HepG2 (cell line): ENCODE measurements around the gene ROM1. TPM values are rescaled to one million over a fixed set of nuclear protein-coding genes. Genes with fewer than 3 reads are reported as not detected.

Experiments
- BATF2 ChIP-seq: sonication (generic); formaldehyde crosslinking; IDR thresholded peaks from 2 replicates; pipeline ENCODE4 v1.8.0; 2022; ENCODE audit warnings: mild to moderate bottlenecking, missing genetic modification reagents, moderate library complexity
- CHD2 ChIP-seq: IDR thresholded peaks from 2 replicates; pipeline ENCODE4 v1.6.1; 2011; ENCODE audit warnings: low read depth, low read length, improper control_type of control experiment
- CREM ChIP-seq, 2 experiments: sonication (generic) in 1 of 2; formaldehyde crosslinking in 1 of 2; IDR thresholded peaks; 2 replicates each; pipeline versions ENCODE4 v1.4.0 to v1.6.1; 2016 to 2020; ENCODE audit warnings: antibody characterized with exemption in 1 of 2, mild to moderate bottlenecking in 1 of 2, missing genetic modification reagents in 1 of 2
- DR1 ChIP-seq: sonication (generic); formaldehyde crosslinking; IDR thresholded peaks from 2 replicates; pipeline ENCODE4 v1.8.0; 2021; ENCODE audit warnings: mild to moderate bottlenecking, missing genetic modification reagents, inconsistent platforms
- HINFP ChIP-seq: sonication (generic); formaldehyde crosslinking; IDR thresholded peaks from 2 replicates; pipeline ENCODE4 v1.4.0; 2020; ENCODE audit warnings: low read depth, mild to moderate bottlenecking, missing genetic modification reagents
- MED8 ChIP-seq: sonication (generic); formaldehyde crosslinking; IDR thresholded peaks from 2 replicates; pipeline ENCODE4 v1.8.1; 2023; ENCODE audit warnings: mild to moderate bottlenecking, missing genetic modification reagents; ENCODE audit not compliant: insufficient replicate concordance
- MYC ChIP-seq: sonication (generic); formaldehyde crosslinking; IDR thresholded peaks from 2 replicates; pipeline ENCODE4 v1.9.0; 2021; ENCODE audit warnings: missing genetic modification reagents, borderline replicate concordance
- NRL ChIP-seq: sonication (generic); formaldehyde crosslinking; IDR thresholded peaks from 2 replicates; pipeline ENCODE4 v1.5.0; 2020; ENCODE audit warnings: missing genetic modification reagents, mild to moderate bottlenecking, moderate library complexity, borderline replicate concordance
- PAF1 ChIP-seq: IDR thresholded peaks from 2 replicates; pipeline ENCODE4 v1.6.1; 2016; ENCODE audit warnings: missing genetic modification reagents, missing compliant biosample characterization
- RARA ChIP-seq: IDR thresholded peaks from 2 replicates; pipeline ENCODE4 v1.6.1; 2016; ENCODE audit warnings: missing genetic modification reagents, missing compliant biosample characterization
- SRY ChIP-seq: sonication (generic); formaldehyde crosslinking; IDR thresholded peaks from 2 replicates; pipeline ENCODE4 v1.8.0; 2022; ENCODE audit warnings: mild to moderate bottlenecking, missing genetic modification reagents
- TAF15 ChIP-seq: fragments of 200-400 bp; formaldehyde crosslinking; IDR thresholded peaks from one replicate; pipeline ENCODE4 v1.6.1; 2018; ENCODE audit warnings: mild to moderate bottlenecking, low read depth, low read length; ENCODE audit not compliant: poor library complexity, severe bottlenecking
- TRAFD1 ChIP-seq: sonication (generic); formaldehyde crosslinking; IDR thresholded peaks from 2 replicates; pipeline ENCODE4 v1.5.1; 2020; ENCODE audit warnings: missing genetic modification reagents, mild to moderate bottlenecking, borderline replicate concordance
- TRIM22 ChIP-seq: fragments of 450-650 bp; IDR thresholded peaks from 2 replicates; pipeline ENCODE4 v1.6.1; 2017
- ZMYM3 ChIP-seq: sonication (generic); formaldehyde crosslinking; IDR thresholded peaks from 2 replicates; pipeline ENCODE4 v1.5.1; 2020; ENCODE audit warnings: mild to moderate bottlenecking, missing genetic modification reagents
- ZNF572 ChIP-seq: sonication (generic); formaldehyde crosslinking; IDR thresholded peaks from 2 replicates; pipeline ENCODE4 v1.5.1; 2020; ENCODE audit warnings: mild to moderate bottlenecking, missing genetic modification reagents
- ZNF737 ChIP-seq: sonication (generic); formaldehyde crosslinking; IDR thresholded peaks from 2 replicates; pipeline ENCODE4 v1.5.0; 2020; ENCODE audit warnings: missing genetic modification reagents, mild to moderate bottlenecking, borderline replicate concordance
- ZNF768 ChIP-seq: sonication (generic); formaldehyde crosslinking; IDR thresholded peaks from 2 replicates; pipeline ENCODE4 v1.4.0; 2020; ENCODE audit warnings: missing genetic modification reagents
- polyA plus RNA-seq, 8 experiments: library from polyadenylated mRNA; depleted of rRNA in 3 of 8; stranded (reverse) in 7 of 8; unstranded in 1 of 8; fragments of >200 nt; fragmentation: Illumina TruSeq in 4 of 8; extraction: Trizol in 4 of 8; gene quantifications; 2 replicates each; pipeline versions ENCODE4 v1.2.1 to v1.2.3, GENCODE V29; 2011 to 2016; ENCODE audit warnings: low read depth in 4 of 8, missing spikeins in 1 of 8, mixed read lengths in 1 of 8; ENCODE audit not compliant: insufficient read depth in 1 of 8
- total RNA-seq, 5 experiments: library from RNA; depleted of rRNA; stranded (reverse); fragments of >200 nt; fragmentation: Illumina TruSeq; extraction: Trizol; gene quantifications; 2 replicates each; pipeline ENCODE4 v1.2.3, GENCODE V29; 2016; ENCODE audit warnings: low read depth in 1 of 5
- TF ChIP-seq, protein P1 (sequence below): sonication (generic); formaldehyde crosslinking; IDR thresholded peaks from 2 replicates; pipeline ENCODE4 v1.4.0; 2020; ENCODE audit warnings: missing genetic modification reagents

ROM1 gene
- total and polyA plus RNA-seq, 2 of the 13 experiments (the other 11 are each of a cell fraction or from before 2014, with no cell fraction given), result 1.2 to 2.4 TPM

GRCh38 chr11:62611705-62612365 is 1.2 kb upstream of the ROM1 start (continued):
- no peak for TF ChIP-seq NRL (CRISPR knock-in tag)
- no peak for TF ChIP-seq ZNF737 (CRISPR knock-in tag)
- TF ChIP-seq ZMYM3 (CRISPR knock-in tag), result peak; percentile 82
- TF ChIP-seq MYC (CRISPR knock-in tag), result no peak; the same call in 1 of the 2 replicates
- TF ChIP-seq RARA (CRISPR knock-in tag), result no peak
- no peak for TF ChIP-seq SRY (CRISPR knock-in tag)
- no peak for TF ChIP-seq TRIM22
- TF ChIP-seq TAF15, result no peak
- TF ChIP-seq ZNF768 (CRISPR knock-in tag), result no peak
- no peak for TF ChIP-seq TRAFD1 (CRISPR knock-in tag)
- peak; percentile 68 for TF ChIP-seq CHD2
- no peak for TF ChIP-seq CREM (IDR thresholded peaks at IDR 0.05)
- TF ChIP-seq CREM (CRISPR knock-in tag; IDR thresholded peaks at IDR 0.05), result no peak
- TF ChIP-seq HINFP (CRISPR knock-in tag), result no peak
- TF ChIP-seq DR1 (CRISPR knock-in tag), result no peak
- TF ChIP-seq BATF2 (CRISPR knock-in tag), result no peak; the same call in 1 of the 2 replicates
- TF ChIP-seq PAF1 (CRISPR knock-in tag), result no peak
- TF ChIP-seq, protein P1, sequence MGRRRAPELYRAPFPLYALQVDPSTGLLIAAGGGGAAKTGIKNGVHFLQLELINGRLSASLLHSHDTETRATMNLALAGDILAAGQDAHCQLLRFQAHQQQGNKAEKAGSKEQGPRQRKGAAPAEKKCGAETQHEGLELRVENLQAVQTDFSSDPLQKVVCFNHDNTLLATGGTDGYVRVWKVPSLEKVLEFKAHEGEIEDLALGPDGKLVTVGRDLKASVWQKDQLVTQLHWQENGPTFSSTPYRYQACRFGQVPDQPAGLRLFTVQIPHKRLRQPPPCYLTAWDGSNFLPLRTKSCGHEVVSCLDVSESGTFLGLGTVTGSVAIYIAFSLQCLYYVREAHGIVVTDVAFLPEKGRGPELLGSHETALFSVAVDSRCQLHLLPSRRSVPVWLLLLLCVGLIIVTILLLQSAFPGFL, result no peak
- TF ChIP-seq ZNF572, result no peak
- no peak for TF ChIP-seq MED8 (CRISPR knock-in tag)
